PC-9 (cell line): ENCODE measurements around the gene FOXA3. TPM values are rescaled to one million over a fixed set of nuclear protein-coding genes. Genes with fewer than 3 reads are reported as not detected.

ENCODE experiments used
- BruUV-seq: library from RNA; stranded (reverse); fragments of 400-500 nt; replicated peaks from 2 replicates; lab custom pipeline; 2021; lab: Mats Ljungman, UMichigan
- CTCF ChIA-PET: fragments of 300-600 bp; sonication (Branson Sonifier 250); formaldehyde crosslinking; loops from one replicate; lab custom pipeline; 2022; ENCODE audit warnings: antibody characterized with exemption; lab: Charles Lee
- POLR2A ChIA-PET: fragments of 300-600 bp; sonication (Branson Sonifier 250); formaldehyde crosslinking; loops from one replicate; lab custom pipeline; 2022; ENCODE audit warnings: antibody characterized with exemption; ENCODE audit not compliant: unreplicated experiment; lab: Charles Lee
- DNase-seq, 2 experiments: peaks; one replicate each; pipeline versions ENCODE4 v3.0.0 to v3.0.0-alpha.2; 2015 to 2022; ENCODE audit warnings: mixed read lengths in 1 of 2
- H2AFZ ChIP-seq: fragments of 200-600 bp; sonication (generic); 2 replicates; pipeline ENCODE4 v1.8.1; 2017; ENCODE audit warnings: antibody characterized with exemption
- H3F3A ChIP-seq: fragments of 200-600 bp; sonication (generic); 2 replicates; pipeline ENCODE4 v1.8.1; 2017; ENCODE audit warnings: antibody characterized with exemption, mild to moderate bottlenecking, low read depth; ENCODE audit not compliant: insufficient read depth
- H3K27ac ChIP-seq: fragments of 200-600 bp; sonication (generic); 2 replicates; pipeline ENCODE4 v1.6.1; 2016; ENCODE audit warnings: mixed run types
- H3K27me3 ChIP-seq: fragments of 200-600 bp; sonication (generic); 2 replicates; pipeline ENCODE4 v1.6.1; 2016; ENCODE audit warnings: low read depth, mixed run types; ENCODE audit not compliant: insufficient read depth
- H3K36me3 ChIP-seq: fragments of 200-600 bp; sonication (generic); 2 replicates; pipeline ENCODE4 v1.6.1; 2016; ENCODE audit warnings: low read depth, mixed run types
- H3K4me1 ChIP-seq: fragments of 200-600 bp; sonication (generic); replicated peaks from 2 replicates; pipeline ENCODE4 v1.6.1; 2016; ENCODE audit warnings: mixed run types; ENCODE audit not compliant: insufficient read depth
- H3K4me2 ChIP-seq: fragments of 200-600 bp; sonication (generic); 2 replicates; pipeline ENCODE4 v1.6.1; 2017; ENCODE audit warnings: mixed run types
- H3K4me3 ChIP-seq: fragments of 200-600 bp; sonication (generic); 2 replicates; pipeline ENCODE4 v1.6.1; 2016; ENCODE audit warnings: mixed run types
- H3K79me2 ChIP-seq: fragments of 200-600 bp; sonication (generic); 2 replicates; pipeline ENCODE4 v1.6.1; 2017; ENCODE audit warnings: low read depth, mixed run types
- H3K9me2 ChIP-seq: fragments of 200-600 bp; sonication (generic); 2 replicates; pipeline ENCODE4 v1.8.1; 2017; ENCODE audit warnings: mild to moderate bottlenecking; ENCODE audit not compliant: insufficient read depth
- H3K9me3 ChIP-seq: fragments of 200-600 bp; sonication (generic); 2 replicates; pipeline ENCODE4 v1.8.1; 2016; ENCODE audit warnings: low read depth; ENCODE audit not compliant: insufficient read depth
- H4K20me1 ChIP-seq: fragments of 200-600 bp; sonication (generic); 2 replicates; pipeline ENCODE4 v1.8.1; 2017; ENCODE audit not compliant: insufficient read depth
- CTCF ChIP-seq: fragments of 200-600 bp; sonication (generic); conservative IDR thresholded peaks from 2 replicates; pipeline ENCODE4 v1.6.1; 2017; ENCODE audit warnings: mixed run types, antibody characterized with exemption, mild to moderate bottlenecking, moderate library complexity
- EZH2 ChIP-seq: fragments of 200-600 bp; sonication (generic); IDR thresholded peaks from 2 replicates; pipeline ENCODE4 v1.8.0; 2017; ENCODE audit warnings: antibody characterized with exemption, low read depth
- intact Hi-C: fragments of 100-400 bp; cut with micrococcal nuclease; formaldehyde crosslinking; loops from one replicate; pipeline ENCODE4 v1.10.0; 2022; ENCODE audit not compliant: unreplicated experiment
- total RNA-seq: library from RNA; stranded (reverse); gene quantifications from 2 replicates; pipeline ENCODE4 v1.2.3, GENCODE V29; 2021

The FOXA3 gene
- total RNA-seq, 1 experiment from 2014 or later, result not detected

- H4K20me1 ChIP-seq, result peaks cover 26% of the 10 kb centered on the region
- CTCF ChIA-PET, result no interaction called here
- POLR2A ChIA-PET, result no interaction called here
Observed at GRCh38 chr19:45887200-45887710, 23.1 kb downstream of the FOXA3 start.

GRCh38 chr19:45889210-45889885 is 25.2 kb downstream of the FOXA3 start:
- BruUV-seq, result no TSS peak
- no peak for TF ChIP-seq EZH2
- TF ChIP-seq CTCF, result no peak
- CTCF ChIA-PET, result interaction anchor here (0.6 kb wide), 1 partner anchor 103 kb away, joined by 3 read pairs; no protein-coding TSS in a partner anchor
- no peak for DNase-seq
- peaks cover 8% of the 10 kb centered on the region for H3K4me1 ChIP-seq
- H3F3A ChIP-seq, result peaks cover 26% of the 10 kb centered on the region
- no peak overlapping the region for H2AFZ ChIP-seq
- intact Hi-C loops, result no loop called here
- H3K9me3 ChIP-seq, result no peaks in the 10 kb centered on the region
- no peak overlapping the region for H3K4me2 ChIP-seq
- POLR2A ChIA-PET, result no interaction called here
- H3K79me2 ChIP-seq, result peaks cover 12% of the 10 kb centered on the region
- no peak overlapping the region for H3K4me3 ChIP-seq
- H4K20me1 ChIP-seq, result peaks cover 8% of the 10 kb centered on the region
- no peaks in the 10 kb centered on the region for H3K9me2 ChIP-seq
- H3K27me3 ChIP-seq, result no peaks in the 10 kb centered on the region
- H3K36me3 ChIP-seq, result no peaks in the 10 kb centered on the region
- H3K27ac ChIP-seq, result no peak overlapping the region

More at GRCh38 chr19:45887200-45887710, 23.1 kb downstream of the FOXA3 start:
- H3K4me1 ChIP-seq, result peaks cover 18% of the 10 kb centered on the region
- no peaks in the 10 kb centered on the region for H3K9me2 ChIP-seq
- H3K79me2 ChIP-seq, result peaks cover 23% of the 10 kb centered on the region
- no peaks in the 10 kb centered on the region for H3K36me3 ChIP-seq
- H3K27me3 ChIP-seq, result no peaks in the 10 kb centered on the region
- H2AFZ ChIP-seq, result peak overlapping the region; percentile 92
- TSS peak; percentile 97 for BruUV-seq
- TF ChIP-seq EZH2, result no peak
- no peak for TF ChIP-seq CTCF
- H3F3A ChIP-seq, result peaks cover 32% of the 10 kb centered on the region
- peak overlapping the region; percentile 80 for H3K4me2 ChIP-seq
- DNase-seq, result no peak
- intact Hi-C loops, result no loop called here
- H3K4me3 ChIP-seq, result peak overlapping the region; percentile 75
- H3K27ac ChIP-seq, result peak overlapping the region; percentile 62
- H3K9me3 ChIP-seq, result no peaks in the 10 kb centered on the region

GRCh38 chr19:45890877-45891276 is 26.8 kb downstream of the FOXA3 start:
- Histone ChIP-seq H3K27ac (no peak overlapping the region), H3K79me2 (no peaks in the 10 kb centered on the region), H3K36me3 (no peaks in the 10 kb centered on the region), H3K27me3 (no peaks in the 10 kb centered on the region), H3K4me3 (no peak overlapping the region), H3F3A (peaks cover 26% of the 10 kb centered on the region), H3K4me1 (no peaks in the 10 kb centered on the region), H3K9me3 (no peaks in the 10 kb centered on the region), H3K4me2 (no peak overlapping the region), H3K9me2 (no peaks in the 10 kb centered on the region), H4K20me1 (no peaks in the 10 kb centered on the region), H2AFZ (no peak overlapping the region)
- no peak for DNase-seq
- intact Hi-C loops, result no loop called here
- TF ChIP-seq EZH2, result no peak
- no peak for TF ChIP-seq CTCF
- BruUV-seq, result no TSS peak
- POLR2A ChIA-PET, result no interaction called here
- CTCF ChIA-PET, result no interaction called here
